ENCODE measurements around the gene PSMA8. TPM values are rescaled to one million over a fixed set of nuclear protein-coding genes. Genes with fewer than 3 reads are reported as not detected.

The PSMA8 gene
- total RNA-seq, 1 experiment from 2014 or later, result not detected

GRCh38 chr18:26181343-26181826 is 47.7 kb downstream of the PSMA8 start:
- no peak overlapping the region for H2AFZ ChIP-seq (ENCODE audit: low read length)
- WGBS (ENCODE audit: extremely low coverage, insufficient read length, low lambda C conversion rate), result no CpG with 5 or more reads among the region's 7 CpGs
- no peak overlapping the region for H3K27ac Mint-ChIP-seq

More at GRCh38 chr18:26181343-26181826, 47.7 kb downstream of the PSMA8 start:
- Histone ChIP-seq H2BK5ac (ENCODE audit: insufficient read length, low read length) (no peak overlapping the region), H3T11ph (ENCODE audit: low read length) (no peak overlapping the region), H2BK15ac (ENCODE audit: low read depth, low read length) (no peak overlapping the region), H3K4ac (ENCODE audit: low read depth, low read length) (no peak overlapping the region), H3K9me3 (ENCODE audit: control insufficient read depth, low read depth, low read length) (no peaks in the 10 kb centered on the region), H3K4me2 (ENCODE audit: insufficient read depth, insufficient read length, low read length) (no peak overlapping the region), H3K79me1 (ENCODE audit: insufficient read depth, low read depth, low read length, poor library complexity, severe bottlenecking) (no peaks in the 10 kb centered on the region), H4K20me1 (ENCODE audit: control insufficient read depth, insufficient read depth, insufficient read length) (no peaks in the 10 kb centered on the region), H2BK20ac (ENCODE audit: low read depth, low read length, poor library complexity, severe bottlenecking) (no peak overlapping the region), H3K23ac (ENCODE audit: insufficient read length, low read depth, low read length) (no peak overlapping the region), H3K79me2 (ENCODE audit: insufficient read depth, low read length) (no peaks in the 10 kb centered on the region), H3K18ac (ENCODE audit: insufficient read length, low read depth, low read length) (no peak overlapping the region), H2AK5ac (ENCODE audit: insufficient read length, low read length) (no peak overlapping the region), H4K5ac (ENCODE audit: insufficient read length, low read depth, low read length) (no peak overlapping the region), H3K27ac (ENCODE audit: insufficient read length, low read depth, low read length) (no peak overlapping the region), H3K23me2 (ENCODE audit: insufficient read length, low read depth, low read length, poor library complexity, severe bottlenecking) (no peaks in the 10 kb centered on the region), H4K91ac (ENCODE audit: insufficient read length, low read depth, low read length) (no peak overlapping the region), H3K56ac (ENCODE audit: insufficient read length, low read depth, low read length) (no peak overlapping the region), H3K4me1 (ENCODE audit: insufficient read depth, low read length) (no peaks in the 10 kb centered on the region), H2BK120ac (ENCODE audit: low read depth, low read length, poor library complexity, severe bottlenecking) (no peak overlapping the region), H3K27me3 (ENCODE audit: insufficient read depth, low read length) (no peaks in the 10 kb centered on the region), H3K14ac (ENCODE audit: insufficient read depth, low read length) (no peak overlapping the region), H2BK12ac (ENCODE audit: insufficient read length, low read depth, low read length) (no peak overlapping the region), H3K9ac (ENCODE audit: extremely low read depth, insufficient read length, low read length) (no peak overlapping the region), H4K8ac (replicated peaks; ENCODE audit: insufficient read length, low read depth, low read length) (no peak overlapping the region)
- Mint-ChIP-seq H3K36me3 (ENCODE audit: insufficient read depth in 1 of 3, low read depth in 3 of 3) (no peaks in the 10 kb centered on the region), H3K27me3 (ENCODE audit: low read depth) (no peaks in the 10 kb centered on the region), H3K4me3 (no peak overlapping the region), H3K9me3 (no peaks in the 10 kb centered on the region), H3K4me1 (no peaks in the 10 kb centered on the region)
- TF ChIP-seq CTCF (conservative IDR thresholded peaks at IDR 0.05), result no peak
- DNase-seq, result no peak

Data from H9 (cell line).